ENCODE results near the gene B9D1.

Gene B9D1

DNA sequence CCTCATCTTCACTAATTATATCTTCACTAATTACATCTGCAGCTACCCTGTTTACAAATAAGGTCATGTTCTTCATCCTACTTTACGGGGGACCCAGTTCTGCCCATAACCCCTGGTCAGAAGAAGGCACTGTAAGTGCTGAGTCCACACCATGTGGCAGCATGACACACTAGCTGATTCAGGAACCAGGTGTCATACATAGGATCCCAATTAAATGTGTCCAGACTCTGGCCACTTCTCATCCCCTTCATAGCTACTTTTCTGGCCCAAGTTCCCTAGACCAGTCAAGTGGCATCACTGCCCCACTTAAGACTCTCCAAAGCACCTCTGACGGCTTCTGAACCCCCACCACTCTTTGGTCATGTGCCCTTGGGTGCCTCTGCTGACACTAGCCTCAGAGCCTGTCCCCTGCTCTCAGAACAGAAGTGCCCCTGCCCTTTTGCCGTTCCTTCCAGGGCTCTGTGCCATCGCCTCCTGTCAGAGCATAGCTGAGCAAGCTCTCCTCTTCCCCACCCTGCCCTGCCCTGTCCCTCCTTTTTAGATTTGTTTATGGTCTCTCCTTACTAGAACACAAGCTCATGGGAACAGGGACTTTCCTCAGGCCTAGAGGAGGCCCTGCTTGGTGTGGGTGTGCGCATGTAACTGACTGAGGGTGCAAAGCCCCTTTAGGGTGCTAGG, 61.1 kb downstream of the B9D1 start:
- Histone ChIP-seq H3K9me3 (ENCODE audit: severe bottlenecking) (no peaks in the 10 kb centered on the region), H3K36me3 (no peaks in the 10 kb centered on the region), H3K27ac (no peak overlapping the region), H3K4me3 (ENCODE audit: low read depth, low read length) (no peak overlapping the region), H3K27me3 (ENCODE audit: insufficient read depth, low read depth, severe bottlenecking) (no peaks in the 10 kb centered on the region)
- no peak for TF ChIP-seq CTCF (IDR thresholded peaks at IDR 0.05; ENCODE audit: low read depth, low read length)
- no peak for DNase-seq

GRCh38 chr17:19299866-19300265, 62.7 kb downstream of the B9D1 start:
- Histone ChIP-seq H3K36me3 (no peaks in the 10 kb centered on the region), H3K27ac (peak overlapping the region; percentile 45), H3K9me3 (ENCODE audit: severe bottlenecking) (no peaks in the 10 kb centered on the region), H3K27me3 (ENCODE audit: insufficient read depth, low read depth, severe bottlenecking) (no peaks in the 10 kb centered on the region), H3K4me3 (ENCODE audit: low read depth, low read length) (peak overlapping the region; percentile 16; the same call in 1 of the 2 replicates)
- TF ChIP-seq CTCF (IDR thresholded peaks at IDR 0.05; ENCODE audit: low read depth, low read length), result 0 out of 2 replicates have a peak, but pooled peaks have one; percentile 7
- DNase-seq, result peak; percentile 69

DNA sequence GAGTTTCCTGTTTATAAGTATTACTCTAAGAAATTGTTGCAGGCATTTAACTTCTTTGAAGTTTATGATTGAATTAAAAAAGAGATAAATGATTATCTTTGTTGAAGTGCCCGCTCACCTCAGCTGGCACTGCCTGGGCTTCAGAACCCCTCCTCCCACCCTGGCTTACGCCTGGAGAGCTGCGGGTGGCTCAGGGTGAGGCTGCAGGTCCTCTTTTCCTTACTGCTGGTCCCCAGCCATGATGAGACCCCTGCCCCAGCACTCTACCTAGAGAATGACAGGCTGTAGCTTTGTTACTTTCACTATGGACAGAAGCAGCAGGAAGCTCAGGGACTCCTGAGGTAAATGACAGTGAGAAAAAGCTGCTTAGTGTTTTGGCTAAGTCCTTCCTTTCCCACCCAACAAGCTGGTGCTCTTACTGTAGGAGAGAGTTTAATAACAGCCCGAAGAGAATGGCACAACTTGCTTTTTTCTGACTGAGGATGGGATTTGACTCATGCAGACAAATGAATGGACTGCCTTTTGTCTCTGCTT, 63.2 kb downstream of the B9D1 start:
- H3K27ac ChIP-seq, result peak overlapping the region; percentile 45
- H3K9me3 ChIP-seq (ENCODE audit: severe bottlenecking), result no peaks in the 10 kb centered on the region
- no peaks in the 10 kb centered on the region for H3K36me3 ChIP-seq
- H3K4me3 ChIP-seq (ENCODE audit: low read depth, low read length), result peak overlapping the region; percentile 16; the same call in 1 of the 2 replicates
- no peak for TF ChIP-seq CTCF (IDR thresholded peaks at IDR 0.05; ENCODE audit: low read depth, low read length)
- H3K27me3 ChIP-seq (ENCODE audit: insufficient read depth, low read depth, severe bottlenecking), result no peaks in the 10 kb centered on the region
- DNase-seq, result peak; percentile 40

GRCh38 chr17:19298569-19299213, 63.8 kb downstream of the B9D1 start:
- Histone ChIP-seq H3K27me3 (ENCODE audit: insufficient read depth, low read depth, severe bottlenecking) (no peaks in the 10 kb centered on the region), H3K36me3 (no peaks in the 10 kb centered on the region), H3K9me3 (ENCODE audit: severe bottlenecking) (no peaks in the 10 kb centered on the region), H3K4me3 (ENCODE audit: low read depth, low read length) (no peak overlapping the region), H3K27ac (no peak overlapping the region)
- TF ChIP-seq CTCF (IDR thresholded peaks at IDR 0.05; ENCODE audit: low read depth, low read length), result no peak
- DNase-seq, result no peak

DNA sequence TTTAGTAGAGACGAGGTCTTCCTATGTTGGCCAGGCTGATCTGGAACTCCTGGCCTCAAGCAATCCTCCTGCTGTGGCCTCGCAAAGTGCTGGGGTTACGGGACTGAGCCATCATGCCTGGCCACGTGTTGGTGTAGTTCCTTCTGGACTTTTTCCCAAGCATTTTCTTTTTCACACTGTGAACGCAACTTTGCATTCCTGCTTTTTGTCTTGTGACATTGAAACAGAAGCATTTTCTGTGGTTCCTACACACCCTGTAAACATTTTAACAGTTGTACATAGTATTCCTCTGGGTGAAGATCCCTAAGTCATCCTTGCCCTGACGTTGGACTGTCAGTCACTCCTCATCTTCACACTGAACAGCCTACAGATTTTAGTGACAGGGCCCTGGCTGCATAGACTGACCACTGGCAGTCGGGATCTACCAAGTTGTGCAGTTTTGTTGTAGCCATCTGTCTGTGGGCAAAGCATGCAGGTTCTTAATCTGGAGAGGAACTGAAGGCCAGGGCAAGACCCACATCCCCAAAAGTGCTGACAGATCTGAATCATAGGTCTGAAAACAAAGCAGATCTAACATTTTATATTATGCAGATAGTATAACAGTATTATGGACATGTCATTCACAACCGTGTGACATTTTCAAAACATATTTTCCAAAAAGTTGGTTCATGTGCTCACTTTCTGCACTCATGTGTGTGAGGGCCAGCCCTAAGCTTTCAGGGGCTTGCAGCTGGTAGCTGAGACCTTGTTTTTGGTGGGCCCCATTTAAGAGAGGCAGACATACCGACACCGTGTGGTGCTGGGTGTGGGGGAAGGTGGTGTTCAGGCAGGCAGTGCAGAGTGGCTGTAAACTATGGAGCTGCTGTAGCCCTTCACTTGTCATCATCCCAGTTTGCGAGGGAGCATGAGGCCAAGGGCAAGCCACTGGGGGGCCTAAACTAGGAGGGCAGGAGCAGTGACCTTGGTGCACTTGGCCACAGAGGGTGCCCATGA, 65.4 kb downstream of the B9D1 start:
- DNase-seq, result no peak
- H3K36me3 ChIP-seq, result no peaks in the 10 kb centered on the region
- H3K4me3 ChIP-seq (ENCODE audit: low read depth, low read length), result no peak overlapping the region
- no peak overlapping the region for H3K27ac ChIP-seq
- no peak for TF ChIP-seq CTCF (IDR thresholded peaks at IDR 0.05; ENCODE audit: low read depth, low read length)
- no peaks in the 10 kb centered on the region for H3K9me3 ChIP-seq (ENCODE audit: severe bottlenecking)
- H3K27me3 ChIP-seq (ENCODE audit: insufficient read depth, low read depth, severe bottlenecking), result no peaks in the 10 kb centered on the region
